AG04450 (cell line): ENCODE measurements around the gene KRT83. TPM values are rescaled to one million over a fixed set of nuclear protein-coding genes. Genes with fewer than 3 reads are reported as not detected.

Experiments
- CTCF ChIA-PET: fragments of 300-600, 350-600 bp; formaldehyde crosslinking; extraction: SDS; loops from one replicate; lab custom pipeline; 2022; ENCODE audit warnings: antibody characterized with exemption, inconsistent platforms; lab: Charles Lee
- POLR2A ChIA-PET: fragments of 350-600 bp; formaldehyde crosslinking; extraction: SDS; loops from one replicate; lab custom pipeline; 2021; ENCODE audit warnings: antibody characterized with exemption, inconsistent platforms; lab: Yijun Ruan, JAX
- DNase-seq: peaks from one replicate; pipeline ENCODE4 v3.0.0-alpha.2; 2011; ENCODE audit warnings: low read depth, low spot score
- H3K27ac ChIP-seq: one replicate; pipeline ENCODE4 v1.5.1; 2012; ENCODE audit warnings: low read depth, low read length, control low read depth
- H3K27me3 ChIP-seq: one replicate; pipeline ENCODE4 v1.6.0; 2012; ENCODE audit warnings: low read length; ENCODE audit not compliant: control insufficient read depth, insufficient read depth
- H3K4me3 ChIP-seq: 2 replicates; pipeline ENCODE4 v1.5.1; 2011; ENCODE audit warnings: mild to moderate bottlenecking, low read depth, low read length, control low read depth
- H3K9me3 ChIP-seq: 2 replicates; pipeline ENCODE4 v1.5.1; 2012; ENCODE audit warnings: low read length; ENCODE audit not compliant: control insufficient read depth, insufficient read depth
- polyA plus RNA-seq: library from polyadenylated mRNA; depleted of rRNA; stranded (reverse); fragments of >200 nt; gene quantifications from 2 replicates; pipeline ENCODE4 v1.2.3, GENCODE V29; 2011
- TF ChIP-seq, protein P1 (sequence below): IDR thresholded peaks from 2 replicates; pipeline ENCODE4 v1.5.1; 2011; ENCODE audit warnings: low read depth, low read length, control low read depth, inconsistent platforms

Gene KRT83
- polyA plus RNA-seq, 1 experiment, result 0.04 TPM

DNA sequence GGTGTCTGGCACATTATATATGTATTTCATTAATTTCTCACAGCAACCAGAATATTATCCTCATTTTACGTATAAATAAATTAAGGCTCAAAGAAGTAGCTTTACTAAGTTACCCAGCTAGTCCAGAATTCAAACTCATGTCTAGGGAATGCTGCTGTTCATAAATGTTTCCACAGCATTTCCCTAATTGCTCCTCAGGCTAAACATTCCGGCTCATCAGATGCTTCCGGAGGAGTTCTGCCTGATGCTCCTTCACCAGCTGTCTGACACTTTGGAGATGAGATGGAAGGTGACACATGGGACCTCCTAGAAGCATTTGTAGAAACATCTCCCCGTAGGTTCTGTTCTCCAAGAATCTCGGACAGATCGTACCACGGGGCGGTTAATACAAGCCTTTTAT, 34.0 kb upstream of the KRT83 start:
- no peaks in the 10 kb centered on the region for H3K9me3 ChIP-seq
- ChIA-PET CTCF (interaction anchor here (1.3 to 1.7 kb wide), 2 partner anchors 17 to 19 kb away, joined by 5 read pairs; no protein-coding TSS in a partner anchor), POLR2A (no interaction called here)
- H3K27ac ChIP-seq, result no peak overlapping the region
- peaks cover 22% of the 10 kb centered on the region for H3K27me3 ChIP-seq
- H3K4me3 ChIP-seq, result no peak overlapping the region
- TF ChIP-seq, protein P1, sequence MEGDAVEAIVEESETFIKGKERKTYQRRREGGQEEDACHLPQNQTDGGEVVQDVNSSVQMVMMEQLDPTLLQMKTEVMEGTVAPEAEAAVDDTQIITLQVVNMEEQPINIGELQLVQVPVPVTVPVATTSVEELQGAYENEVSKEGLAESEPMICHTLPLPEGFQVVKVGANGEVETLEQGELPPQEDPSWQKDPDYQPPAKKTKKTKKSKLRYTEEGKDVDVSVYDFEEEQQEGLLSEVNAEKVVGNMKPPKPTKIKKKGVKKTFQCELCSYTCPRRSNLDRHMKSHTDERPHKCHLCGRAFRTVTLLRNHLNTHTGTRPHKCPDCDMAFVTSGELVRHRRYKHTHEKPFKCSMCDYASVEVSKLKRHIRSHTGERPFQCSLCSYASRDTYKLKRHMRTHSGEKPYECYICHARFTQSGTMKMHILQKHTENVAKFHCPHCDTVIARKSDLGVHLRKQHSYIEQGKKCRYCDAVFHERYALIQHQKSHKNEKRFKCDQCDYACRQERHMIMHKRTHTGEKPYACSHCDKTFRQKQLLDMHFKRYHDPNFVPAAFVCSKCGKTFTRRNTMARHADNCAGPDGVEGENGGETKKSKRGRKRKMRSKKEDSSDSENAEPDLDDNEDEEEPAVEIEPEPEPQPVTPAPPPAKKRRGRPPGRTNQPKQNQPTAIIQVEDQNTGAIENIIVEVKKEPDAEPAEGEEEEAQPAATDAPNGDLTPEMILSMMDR, result no peak
- DNase-seq, result no peak

DNA sequence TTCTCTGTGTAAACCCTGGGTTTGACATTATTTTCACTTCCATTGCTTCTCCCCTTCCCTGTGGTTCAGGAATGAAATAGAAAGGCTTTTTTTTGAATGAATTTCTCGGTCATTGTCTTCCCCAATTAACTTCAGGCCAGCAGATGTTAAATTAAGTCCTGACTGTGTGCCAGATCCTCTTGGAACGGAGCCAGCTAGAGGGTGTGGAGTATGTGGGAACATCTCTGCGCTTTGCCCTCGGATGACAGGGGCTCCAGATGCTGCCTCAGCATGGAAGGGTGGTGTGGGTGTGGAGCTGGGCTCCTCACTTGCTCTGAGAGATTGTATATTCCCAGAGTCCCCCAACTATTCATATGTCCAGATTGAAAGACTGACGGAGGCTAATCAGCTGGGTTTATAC, 33.0 kb upstream of the KRT83 start:
- no peak overlapping the region for H3K4me3 ChIP-seq
- peaks cover 26% of the 10 kb centered on the region for H3K27me3 ChIP-seq
- H3K27ac ChIP-seq, result no peak overlapping the region
- ChIA-PET CTCF (interaction anchor here (1.7 to 2.2 kb wide), 2 partner anchors 18 to 20 kb away, joined by 5 to 6 read pairs; no protein-coding TSS in a partner anchor), POLR2A (no interaction called here)
- TF ChIP-seq, protein P1, result no peak
- H3K9me3 ChIP-seq, result no peaks in the 10 kb centered on the region; the same call in 1 of the 2 replicates
- DNase-seq, result no peak

DNA sequence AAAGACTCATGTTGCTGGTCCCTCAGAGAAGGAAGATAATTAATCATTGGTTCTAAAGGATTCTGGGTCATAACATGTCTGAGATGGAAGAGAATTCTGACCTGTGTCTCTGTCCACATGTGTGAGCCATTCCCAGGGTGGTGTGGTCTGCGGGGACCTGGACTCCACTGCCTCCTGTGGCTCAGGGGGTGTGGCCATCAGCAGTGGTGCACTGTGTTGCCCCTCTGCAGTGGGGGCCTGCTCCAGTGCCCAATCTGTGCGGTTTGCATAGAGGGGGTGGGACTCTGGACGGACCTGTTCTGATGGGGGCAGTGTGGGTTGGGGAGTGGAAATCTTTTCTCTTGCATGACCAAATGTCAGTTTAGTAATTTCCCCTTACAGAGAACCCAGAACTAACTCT, 32.6 kb upstream of the KRT83 start:
- no peaks in the 10 kb centered on the region; the same call in 1 of the 2 replicates for H3K9me3 ChIP-seq
- ChIA-PET CTCF (interaction anchor here (2.2 kb wide), 1 partner anchor 18 kb away, joined by 6 read pairs; no protein-coding TSS in a partner anchor), POLR2A (interaction anchor here (0.6 kb wide), 1 partner anchor 61 kb away, joined by 9 read pairs; no protein-coding TSS in a partner anchor)
- no peak for DNase-seq
- H3K27me3 ChIP-seq, result peaks cover 23% of the 10 kb centered on the region
- H3K27ac ChIP-seq, result no peak overlapping the region
- TF ChIP-seq, protein P1, result no peak
- H3K4me3 ChIP-seq, result no peak overlapping the region

DNA sequence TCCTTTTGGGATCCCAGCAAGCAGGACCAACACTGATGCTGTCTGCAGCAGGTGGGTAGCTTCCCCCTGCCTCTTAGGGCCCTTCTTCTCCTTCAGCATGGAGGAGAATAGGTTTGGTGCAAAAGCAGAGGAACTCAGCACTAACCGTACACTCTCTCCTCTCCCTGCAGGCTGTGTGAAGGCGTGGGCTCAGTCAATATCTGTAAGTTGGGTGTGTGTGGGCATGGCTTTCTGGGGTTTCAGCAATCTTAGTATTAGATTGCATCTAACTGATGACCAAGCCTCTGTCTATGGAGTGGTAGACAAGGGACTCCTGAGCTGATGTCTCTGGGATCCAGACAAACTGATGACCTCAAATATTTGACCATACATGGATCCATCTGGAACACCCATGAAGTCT, 31.8 kb upstream of the KRT83 start:
- DNase-seq, result no peak
- TF ChIP-seq, protein P1, result no peak
- POLR2A ChIA-PET, result interaction anchor here (0.6 kb wide), 1 partner anchor 62 kb away, joined by 9 read pairs; no protein-coding TSS in a partner anchor
- Histone ChIP-seq H3K27ac (no peak overlapping the region), H3K4me3 (no peak overlapping the region), H3K27me3 (peaks cover 23% of the 10 kb centered on the region), H3K9me3 (no peaks in the 10 kb centered on the region; the same call in 1 of the 2 replicates)
- CTCF ChIA-PET, result interaction anchor here (0.6 to 2.2 kb wide), 3 partner anchors 17 to 26 kb away, joined by 6 to 7 read pairs (median 6); no protein-coding TSS in a partner anchor
